HG02798 (cell line): Measurements from ENCODE around the gene LYRM7.
"Not testable (repeated sequence)": the region's sequence is repeated elsewhere in the genome, so short reads cannot be mapped to it uniquely, and the experiment has no call there.

Experiments
- ATAC-seq: cut with Tn5 transposase; IDR thresholded peaks from one replicate; pipeline ENCODE4 v1.9.1; 2021; ENCODE audit warnings: mild to moderate bottlenecking; ENCODE audit not compliant: unreplicated experiment, poor library complexity

LYRM7 gene

GRCh38 chr5:131170540-131171275 lies at the start of gene LYRM7:
TSS of gene LYRM7 (plus strand) at chr5:131170944. CDS start at chr5:131171021, 77 bp downstream.
- peak; percentile 98 for ATAC-seq

GRCh38 chr5:131127244-131127643 lies 43.5 kb upstream of the LYRM7 start:
- not testable (repeated sequence) for ATAC-seq

- no peak for ATAC-seq
Observed at GRCh38 chr5:131129306-131129705, 41.4 kb upstream of the LYRM7 start.

DNA sequence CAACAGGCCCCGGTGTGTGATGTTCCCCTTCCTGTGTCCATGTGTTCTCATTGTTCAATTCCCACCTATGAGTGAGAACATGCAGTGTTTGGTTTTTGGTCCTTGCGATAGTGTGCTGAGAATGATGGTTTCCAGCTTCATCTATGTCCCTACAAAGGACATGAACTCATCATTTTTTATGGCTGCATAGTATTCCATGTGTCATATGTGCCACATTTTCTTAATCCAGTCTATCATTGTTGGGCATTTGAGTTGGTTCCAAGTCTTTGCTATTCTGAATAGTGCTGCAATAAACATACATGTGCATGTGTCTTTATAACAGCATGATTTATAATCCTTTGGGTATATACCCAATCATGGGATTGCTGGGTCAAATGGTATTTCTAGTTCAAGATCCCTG lies 37.7 kb upstream of the LYRM7 start:
- ATAC-seq = not testable (repeated sequence)

- ATAC-seq = not testable (repeated sequence)
Observed at GRCh38 chr5:131138406-131138805, 32.3 kb upstream of the LYRM7 start.

DNA sequence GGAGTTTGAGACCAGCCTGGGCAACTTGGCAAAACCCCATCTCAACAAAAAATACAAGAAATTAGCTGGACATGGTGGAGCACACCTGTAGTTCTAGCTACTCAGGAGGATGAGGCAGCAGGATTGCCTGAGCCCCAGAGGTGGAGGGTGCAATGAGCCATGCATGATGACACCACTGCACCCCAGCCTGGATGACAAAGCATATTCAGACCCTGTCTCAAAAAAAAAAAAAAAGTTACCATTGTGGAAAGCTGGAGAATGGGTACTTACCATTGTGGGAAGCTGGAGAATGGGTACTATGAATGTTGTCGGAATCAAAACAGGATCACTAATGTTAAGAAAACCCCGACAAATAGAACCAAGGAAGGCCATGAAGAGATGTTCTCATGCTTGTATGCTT lies 31.4 kb upstream of the LYRM7 start:
- no peak for ATAC-seq

DNA sequence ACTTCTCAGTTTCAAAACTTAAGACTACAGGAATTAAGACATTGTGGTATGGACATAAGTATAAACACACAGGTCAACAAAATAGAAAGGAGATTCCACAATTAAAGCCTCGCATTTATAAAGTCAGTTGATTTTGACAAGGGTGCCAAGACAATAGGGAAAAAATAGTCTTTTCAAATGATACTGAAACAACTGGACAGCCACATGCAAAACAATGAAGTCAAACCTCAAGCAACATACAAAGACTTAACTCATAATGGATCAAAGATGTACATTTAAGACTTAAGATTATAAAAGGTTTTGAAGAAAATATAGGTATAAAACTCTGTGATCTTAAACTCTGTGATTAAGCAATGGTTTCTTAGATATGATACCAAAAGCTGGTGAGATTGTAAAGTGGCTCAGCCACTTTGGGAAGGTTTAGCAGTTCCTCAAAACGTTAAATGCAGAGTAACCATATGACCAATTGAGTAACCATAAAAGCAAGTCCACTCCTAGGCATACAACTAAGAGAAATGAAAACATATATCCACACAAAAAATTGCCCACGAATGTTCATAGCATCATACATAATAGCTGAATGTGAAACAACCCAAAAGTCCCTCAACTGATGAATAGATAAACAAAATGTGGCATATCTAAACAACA lies 27.6 kb upstream of the LYRM7 start:
- peak; percentile 48 for ATAC-seq

DNA sequence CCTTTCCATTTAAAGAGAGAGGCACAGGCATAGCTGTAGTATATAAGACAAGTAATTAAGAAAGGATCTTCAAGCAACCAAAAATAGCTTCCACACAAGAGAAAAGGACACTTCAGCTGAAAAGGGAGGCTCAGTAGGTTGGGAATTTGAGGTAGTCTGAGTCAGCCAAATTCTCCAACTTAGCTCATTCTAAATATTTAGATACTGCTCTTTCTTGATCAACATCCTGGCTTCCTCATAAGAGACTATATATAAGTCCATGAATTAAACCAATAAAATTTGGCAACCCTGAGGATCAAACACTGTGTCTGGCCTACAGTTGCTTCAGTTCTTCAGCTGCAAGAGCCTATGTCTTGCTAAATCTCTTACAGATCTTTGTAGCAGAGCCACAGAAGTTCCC lies 23.5 kb upstream of the LYRM7 start:
- no peak for ATAC-seq

- no peak for ATAC-seq
Observed at GRCh38 chr5:131148835-131149234, 21.9 kb upstream of the LYRM7 start.

GRCh38 chr5:131150408-131150807 lies 20.3 kb upstream of the LYRM7 start:
- ATAC-seq = no peak

DNA sequence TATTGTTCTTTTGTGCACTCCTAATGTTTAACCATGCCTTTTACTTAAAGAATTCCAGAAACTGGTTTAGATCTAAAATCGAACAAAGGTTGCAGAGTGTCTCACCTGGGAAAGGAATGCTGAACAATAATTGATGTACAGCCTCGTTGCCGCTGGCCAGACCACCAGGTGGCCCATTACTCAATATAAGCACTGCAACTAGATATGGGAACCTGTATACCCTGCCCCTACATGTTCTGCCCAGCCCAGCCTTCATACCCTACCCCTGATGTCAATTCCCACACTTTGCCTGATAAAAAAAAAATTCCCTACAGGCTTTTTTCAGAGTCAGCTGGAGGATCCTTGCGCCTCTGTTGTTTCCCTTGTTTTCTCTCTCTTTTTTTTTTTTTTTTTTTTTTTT lies 19.5 kb upstream of the LYRM7 start:
- ATAC-seq = no peak

DNA sequence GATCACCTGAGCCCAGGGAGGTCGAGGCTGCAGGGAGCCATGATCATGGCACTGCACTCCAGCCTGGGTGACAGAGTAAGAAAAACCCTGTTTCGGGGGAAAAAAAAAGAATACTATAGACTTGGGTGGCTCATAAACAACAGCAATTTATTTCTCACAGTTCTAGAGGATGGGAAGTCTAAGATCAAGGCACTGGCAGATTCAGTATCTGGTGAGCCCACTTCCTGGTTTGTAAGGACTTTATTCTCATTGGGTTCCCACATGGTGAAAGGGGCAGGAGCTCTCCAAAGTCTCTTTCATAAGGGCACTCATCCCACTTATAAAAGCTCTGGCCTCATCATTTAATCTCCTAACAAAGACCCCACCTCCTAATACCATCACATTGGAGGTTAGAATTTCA lies 14.4 kb upstream of the LYRM7 start:
- no peak for ATAC-seq

- no peak for ATAC-seq
Observed at GRCh38 chr5:131156957-131157356, 13.8 kb upstream of the LYRM7 start.

DNA sequence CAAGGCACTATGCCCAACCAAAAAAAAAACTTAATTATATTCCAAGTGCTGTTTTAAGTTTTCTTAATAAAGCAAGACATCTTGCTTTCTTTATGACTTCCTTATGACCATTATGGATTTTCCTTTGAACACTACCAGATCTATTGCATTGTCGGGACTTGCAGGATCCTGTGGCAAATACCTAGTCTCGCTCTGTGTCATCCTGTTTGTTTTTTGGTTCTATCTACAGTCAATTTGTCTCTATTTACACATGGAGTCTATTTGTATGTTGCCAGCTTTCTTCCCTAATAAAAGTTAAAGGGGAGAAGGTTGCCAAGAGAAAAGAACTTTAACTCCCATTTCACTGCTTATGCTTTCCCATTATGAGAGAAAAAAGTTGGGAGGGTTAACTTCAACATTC lies 10.6 kb upstream of the LYRM7 start:
- ATAC-seq = no peak

- no peak for ATAC-seq
Observed at GRCh38 chr5:131163276-131164119, 7.2 kb upstream of the LYRM7 start.

DNA sequence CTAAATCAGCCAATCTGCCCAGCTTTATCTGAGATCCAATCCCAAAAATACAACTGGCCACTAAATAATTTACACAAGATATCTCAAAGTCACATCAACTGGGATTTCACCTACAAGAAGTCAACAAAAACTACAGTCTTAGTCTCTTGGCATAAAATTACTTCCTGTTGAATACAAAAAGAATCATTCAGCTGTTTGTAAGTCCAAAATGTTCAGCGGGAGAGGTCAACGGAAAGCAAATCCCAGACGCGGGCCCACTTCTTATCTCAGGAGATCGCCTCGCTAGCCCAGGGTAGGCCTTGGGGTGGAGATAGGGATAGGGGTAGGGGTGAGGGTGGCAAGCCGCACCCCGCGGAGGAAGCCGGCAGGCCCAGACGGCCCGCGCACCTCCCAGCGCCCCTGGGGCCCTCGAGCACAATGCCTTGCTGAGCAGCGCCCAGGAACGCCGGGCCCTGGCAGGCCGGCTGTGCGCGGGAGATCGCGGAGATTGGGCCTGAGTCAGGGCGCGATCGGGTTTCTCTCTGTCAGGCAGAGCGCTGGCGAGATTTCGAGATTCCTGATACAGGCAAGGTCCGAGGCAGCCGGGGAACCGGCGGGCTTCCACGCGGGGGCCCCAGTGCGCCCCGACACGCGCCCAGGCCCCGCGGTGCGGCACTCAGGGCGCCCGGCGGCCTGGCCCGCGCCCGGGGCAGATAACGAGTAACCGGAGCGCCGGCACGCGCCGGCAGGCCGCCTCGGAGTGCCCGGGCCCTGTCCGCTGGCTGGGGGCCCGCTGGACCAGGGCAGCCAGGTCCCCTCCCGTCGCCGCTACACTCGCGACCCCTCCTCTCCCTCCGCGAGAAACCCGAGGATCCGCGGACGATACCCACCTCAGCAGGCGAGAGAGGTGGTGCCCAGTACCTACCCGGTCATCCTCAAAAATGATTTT lies 6.3 kb upstream of the LYRM7 start:
- peak; percentile 77 for ATAC-seq

- peak; percentile 85 for ATAC-seq
Observed at GRCh38 chr5:131165119-131165727, 5.5 kb upstream of the LYRM7 start, which contains the start of gene HINT1. TSS of gene HINT1 (minus strand) at chr5:131165256. CDS start at chr5:131165205, 51 bp downstream.

DNA sequence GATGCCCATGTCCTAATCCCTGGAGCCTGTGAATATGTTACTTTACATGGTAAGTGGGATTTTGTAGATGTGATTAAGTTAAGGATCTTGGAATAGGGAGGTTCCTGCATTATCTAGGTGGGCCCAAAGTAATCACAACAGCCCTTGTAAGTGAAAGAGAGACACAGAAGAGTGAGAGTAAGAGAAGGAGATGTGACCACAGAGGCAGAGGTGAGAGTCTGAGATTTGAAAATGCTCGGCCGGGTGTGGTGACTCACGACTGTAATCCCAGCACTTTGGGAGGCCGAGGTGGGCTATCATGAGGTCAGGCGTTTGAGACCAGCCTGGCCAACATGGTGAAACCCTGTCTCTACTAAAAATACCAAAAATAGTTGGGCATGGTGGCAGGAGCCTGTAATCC lies 3.1 kb upstream of the LYRM7 start:
- ATAC-seq = no peak

GRCh38 chr5:131169810-131170539 lies 769 bp upstream of the LYRM7 start:
- no peak for ATAC-seq
